ES-I3 (cell line): ENCODE measurements around the gene SORL1.
"Not testable (repeated sequence)": the region's sequence is repeated elsewhere in the genome, so short reads cannot be mapped to it uniquely, and the experiment has no call there.

Experiments used
- H3K36me3 ChIP-seq: 2 replicates; pipeline ENCODE4 v1.6.1; 2013; ENCODE audit warnings: mild to moderate bottlenecking, low read length, control low read depth, moderate library complexity; ENCODE audit not compliant: insufficient read depth
- H3K4me1 ChIP-seq: 2 replicates; pipeline ENCODE4 v1.6.1; 2013; ENCODE audit warnings: mild to moderate bottlenecking, control low read depth, low read length; ENCODE audit not compliant: insufficient read depth
- H3K9ac ChIP-seq: 2 replicates; pipeline ENCODE4 v1.6.1; 2013; ENCODE audit warnings: low read depth, mild to moderate bottlenecking, low read length, moderate library complexity
- H3K9me3 ChIP-seq: 2 replicates; pipeline ENCODE4 v1.6.1; 2013; ENCODE audit warnings: mild to moderate bottlenecking, low read length, moderate library complexity; ENCODE audit not compliant: control insufficient read depth, insufficient read depth

SORL1 gene

DNA sequence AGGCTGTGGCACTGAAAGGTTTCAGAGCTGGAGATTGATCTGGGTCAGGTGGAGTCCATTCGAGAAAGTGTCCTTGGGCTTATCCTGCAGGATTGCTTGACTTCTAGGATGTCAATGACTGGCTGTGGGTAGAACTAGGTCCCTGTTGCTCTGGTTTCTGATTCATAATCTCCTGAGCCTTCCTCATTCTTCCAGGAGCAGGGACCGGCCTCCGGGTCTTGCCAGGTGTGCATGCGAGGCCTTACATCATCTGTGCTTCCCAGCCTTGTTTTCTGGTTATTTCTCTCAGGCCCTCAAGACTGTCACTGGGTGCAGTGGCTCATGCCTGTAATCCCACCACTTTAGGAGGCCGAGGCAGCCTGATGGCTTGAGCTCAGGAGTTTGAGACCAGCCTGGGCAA is 33.9 kb downstream of the SORL1 start:
- no peaks in the 10 kb centered on the region for H3K9me3 ChIP-seq
- peaks cover 16% of the 10 kb centered on the region for H3K4me1 ChIP-seq
- peaks cover 3% of the 10 kb centered on the region; the same call in 1 of the 2 replicates for H3K36me3 ChIP-seq
- H3K9ac ChIP-seq, result no peak overlapping the region

DNA sequence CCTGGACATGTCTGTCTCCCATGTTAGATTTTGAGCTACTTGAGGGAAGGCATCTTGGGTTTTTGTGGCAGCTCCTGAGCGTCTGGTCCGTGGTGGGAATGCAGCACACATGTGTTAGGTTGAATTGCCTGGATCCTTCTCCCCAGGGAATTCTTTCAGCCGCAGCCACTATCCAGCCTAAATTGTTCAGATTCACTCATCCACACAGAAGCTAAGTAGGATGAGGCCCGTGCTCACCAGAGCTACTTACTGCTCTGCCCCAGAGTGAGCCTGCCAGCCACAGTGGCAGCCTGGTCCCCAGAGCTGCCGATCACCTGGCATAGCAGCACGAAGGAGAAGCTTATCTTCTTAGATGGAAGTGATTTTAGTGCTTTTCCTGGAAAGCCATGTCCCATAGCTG is 35.1 kb downstream of the SORL1 start:
- H3K4me1 ChIP-seq, result peaks cover 12% of the 10 kb centered on the region
- peaks cover 3% of the 10 kb centered on the region; the same call in 1 of the 2 replicates for H3K36me3 ChIP-seq
- H3K9ac ChIP-seq, result no peak overlapping the region
- no peaks in the 10 kb centered on the region for H3K9me3 ChIP-seq

DNA sequence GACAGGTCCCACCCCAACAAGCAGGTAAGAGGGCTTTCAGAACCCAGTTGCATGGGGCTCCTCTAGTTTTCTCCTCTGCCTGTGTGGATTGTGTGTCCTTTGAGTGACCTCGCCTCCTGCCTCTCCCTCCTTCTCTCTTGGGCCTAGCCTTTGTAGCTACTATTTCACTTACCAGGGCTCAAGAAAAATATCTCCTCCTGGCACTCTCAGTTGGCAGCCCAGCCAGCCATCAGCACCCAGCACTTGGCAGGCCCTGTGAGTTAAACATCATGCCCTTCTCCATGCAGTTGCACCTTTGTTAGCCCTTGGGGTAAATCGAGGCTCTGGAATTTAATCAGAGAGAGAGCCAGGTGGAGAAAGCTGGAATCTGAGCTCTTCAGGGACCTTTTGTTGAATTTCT is 36.1 kb downstream of the SORL1 start:
- H3K4me1 ChIP-seq, result peaks cover 4% of the 10 kb centered on the region
- H3K36me3 ChIP-seq, result peaks cover 3% of the 10 kb centered on the region; the same call in 1 of the 2 replicates
- no peak overlapping the region for H3K9ac ChIP-seq
- no peaks in the 10 kb centered on the region for H3K9me3 ChIP-seq

DNA sequence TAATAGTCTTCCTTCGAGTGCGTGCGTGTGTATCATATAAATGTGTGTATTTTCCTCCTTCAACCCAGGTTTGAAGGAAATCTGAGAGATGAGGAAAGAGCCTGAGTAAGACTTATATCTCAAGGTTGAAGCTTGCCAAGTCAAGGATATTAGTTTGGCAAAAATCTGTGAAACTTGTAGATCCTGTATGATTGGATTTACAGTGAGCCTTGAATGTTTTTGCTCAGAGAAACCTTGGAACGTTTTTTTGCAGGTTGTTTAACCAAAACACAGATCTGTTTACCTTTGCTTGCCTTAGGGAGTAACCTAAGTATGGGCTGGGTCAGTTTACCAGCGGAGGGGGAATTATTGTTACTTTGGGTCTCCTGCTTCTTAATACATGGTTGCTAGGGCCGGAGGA is 36.5 kb downstream of the SORL1 start:
- Histone ChIP-seq H3K36me3 (peaks cover 3% of the 10 kb centered on the region; the same call in 1 of the 2 replicates), H3K4me1 (no peaks in the 10 kb centered on the region), H3K9me3 (no peaks in the 10 kb centered on the region), H3K9ac (no peak overlapping the region)

DNA sequence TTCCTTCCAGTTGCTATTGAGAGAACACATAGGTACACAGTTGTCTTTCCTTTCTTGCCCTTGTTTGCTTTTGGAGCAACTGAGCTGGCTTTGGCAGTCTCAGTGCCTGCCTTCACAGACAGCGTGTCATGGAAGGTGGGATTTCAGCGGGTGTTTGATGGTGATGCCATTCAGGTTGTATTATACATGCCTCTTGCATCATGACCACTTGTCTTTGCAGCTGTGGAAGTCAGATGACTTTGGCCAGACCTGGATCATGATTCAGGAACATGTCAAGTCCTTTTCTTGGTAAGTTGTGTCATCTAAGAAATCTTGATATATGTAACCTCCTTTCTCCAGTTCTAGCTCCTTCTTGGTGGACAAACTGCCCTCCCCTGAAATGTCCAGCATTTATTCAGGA is 37.7 kb downstream of the SORL1 start:
- Histone ChIP-seq H3K4me1 (no peaks in the 10 kb centered on the region), H3K9ac (no peak overlapping the region), H3K36me3 (peaks cover 3% of the 10 kb centered on the region; the same call in 1 of the 2 replicates), H3K9me3 (no peaks in the 10 kb centered on the region)

DNA sequence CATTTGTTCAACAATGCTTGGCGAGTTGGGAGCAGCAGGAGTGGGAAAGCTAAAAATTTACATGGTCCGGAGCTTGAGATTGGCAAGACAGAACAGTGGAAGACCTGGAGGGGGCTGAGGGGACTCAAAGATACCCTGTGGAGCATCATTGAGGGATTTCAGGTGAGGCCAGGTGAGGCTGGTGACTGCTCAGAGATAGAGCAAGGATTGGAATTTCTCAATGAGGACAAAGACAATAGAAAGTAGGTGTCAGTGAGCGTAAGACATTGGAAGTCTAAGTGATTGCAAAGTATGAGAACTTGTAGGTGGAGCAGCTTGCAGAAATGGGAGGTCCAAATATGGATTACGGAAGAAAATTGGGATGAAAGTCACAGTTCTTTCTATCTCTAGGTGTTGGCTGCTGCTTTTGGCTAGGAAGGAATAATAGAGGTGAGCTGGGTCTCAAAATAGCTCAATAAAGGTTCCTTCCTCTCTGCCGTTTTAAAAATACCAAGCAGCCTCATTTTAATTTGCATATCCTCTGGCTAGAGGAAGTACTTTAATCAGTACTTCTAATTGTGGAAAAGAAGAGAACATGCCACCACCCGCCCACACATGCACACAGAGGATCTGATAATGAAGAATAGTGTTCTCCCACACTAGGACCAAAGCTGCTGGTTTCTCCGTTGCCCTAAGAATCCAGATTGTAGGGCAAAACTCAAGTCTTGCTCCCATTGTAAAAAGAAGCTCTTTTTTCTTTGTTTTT is 42.4 kb downstream of the SORL1 start:
- Histone ChIP-seq H3K4me1 (no peaks in the 10 kb centered on the region), H3K9me3 (no peaks in the 10 kb centered on the region), H3K9ac (no peak overlapping the region), H3K36me3 (no peaks in the 10 kb centered on the region; the same call in none of the 2 replicates)

DNA sequence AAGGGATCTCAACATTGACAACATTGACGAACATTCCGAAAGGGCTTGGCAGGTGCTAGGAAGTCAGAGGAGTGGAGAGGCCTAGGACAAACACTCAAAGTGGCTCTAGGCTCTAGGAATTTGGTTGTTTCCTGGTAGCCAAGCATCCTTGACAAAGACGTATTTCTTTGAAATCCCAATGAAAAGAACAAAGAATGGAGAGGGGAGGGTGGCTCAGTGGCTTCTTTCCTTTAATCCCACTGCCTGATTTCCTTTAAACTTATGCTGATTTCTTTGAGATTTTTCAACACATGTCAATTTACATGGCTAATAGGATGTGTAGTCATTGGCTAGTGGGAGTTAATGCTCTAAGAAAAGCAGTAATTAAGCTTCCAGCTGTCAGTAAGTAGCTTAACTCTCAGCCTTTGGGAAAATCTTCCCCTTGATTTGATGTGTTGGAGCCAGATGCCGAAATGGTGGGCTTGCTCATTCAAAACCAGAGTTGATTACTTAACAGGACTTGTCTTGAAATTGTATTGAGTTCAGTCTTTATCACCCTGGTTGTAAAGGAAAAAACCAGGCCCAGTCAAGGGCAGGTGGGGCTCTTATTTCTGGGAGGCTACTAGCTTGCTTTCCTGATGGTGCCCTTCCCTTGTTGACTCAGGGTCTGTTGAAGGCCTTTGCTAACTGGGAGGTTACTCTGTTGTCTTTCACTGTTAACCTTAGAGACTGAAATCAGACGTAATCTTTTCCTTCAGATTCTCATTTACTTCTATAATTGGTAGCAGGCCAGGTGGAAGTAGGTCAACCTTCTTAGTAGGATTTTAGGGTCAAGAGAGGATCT is 45.3 kb downstream of the SORL1 start:
- Histone ChIP-seq H3K4me1 (no peaks in the 10 kb centered on the region), H3K36me3 (peaks cover 3% of the 10 kb centered on the region; the same call in 1 of the 2 replicates), H3K9me3 (no peaks in the 10 kb centered on the region), H3K9ac (no peak overlapping the region)

DNA sequence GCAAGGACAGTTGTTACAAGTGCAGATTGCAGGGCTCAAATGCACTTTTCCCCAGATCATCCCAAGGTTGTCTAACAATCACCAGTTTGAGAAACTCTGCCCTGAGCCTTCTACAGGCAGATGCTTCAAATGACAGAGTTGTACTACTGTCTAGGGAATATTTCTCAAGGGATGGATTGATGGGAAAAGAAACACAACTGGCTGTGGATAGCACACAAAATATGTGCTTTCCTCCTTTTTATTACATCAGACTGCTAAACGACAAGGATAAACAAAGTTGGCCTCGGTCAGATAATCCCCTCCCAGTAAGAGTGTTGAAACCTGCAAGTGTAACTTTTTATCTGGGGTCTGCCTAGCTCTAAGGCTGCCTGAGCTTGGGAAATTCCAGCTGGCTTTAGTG is 47.3 kb downstream of the SORL1 start:
- no peak overlapping the region for H3K9ac ChIP-seq
- no peaks in the 10 kb centered on the region for H3K9me3 ChIP-seq
- no peaks in the 10 kb centered on the region for H3K4me1 ChIP-seq
- peaks cover 3% of the 10 kb centered on the region; the same call in 1 of the 2 replicates for H3K36me3 ChIP-seq

DNA sequence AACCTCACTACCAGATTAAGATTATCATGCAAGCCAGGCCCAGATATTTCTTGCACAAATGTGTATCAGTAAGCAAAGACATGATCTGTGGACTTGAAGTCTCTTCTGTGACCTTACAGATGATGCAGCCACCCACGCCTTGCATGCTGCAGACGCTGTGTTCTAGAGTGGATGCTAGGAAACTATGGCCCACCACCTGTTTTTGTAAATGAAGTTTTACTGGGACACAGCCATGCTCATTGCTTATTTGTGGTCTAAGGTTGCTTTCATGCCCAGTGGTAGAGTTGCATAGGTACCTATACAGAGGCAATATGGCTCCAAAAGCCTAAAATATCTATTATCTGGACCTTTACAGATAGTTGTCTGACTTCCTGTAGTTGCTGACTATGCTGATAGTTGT is 48.2 kb downstream of the SORL1 start:
- Histone ChIP-seq H3K9me3 (no peaks in the 10 kb centered on the region), H3K9ac (no peak overlapping the region), H3K4me1 (no peaks in the 10 kb centered on the region), H3K36me3 (peaks cover 3% of the 10 kb centered on the region; the same call in 1 of the 2 replicates)

DNA sequence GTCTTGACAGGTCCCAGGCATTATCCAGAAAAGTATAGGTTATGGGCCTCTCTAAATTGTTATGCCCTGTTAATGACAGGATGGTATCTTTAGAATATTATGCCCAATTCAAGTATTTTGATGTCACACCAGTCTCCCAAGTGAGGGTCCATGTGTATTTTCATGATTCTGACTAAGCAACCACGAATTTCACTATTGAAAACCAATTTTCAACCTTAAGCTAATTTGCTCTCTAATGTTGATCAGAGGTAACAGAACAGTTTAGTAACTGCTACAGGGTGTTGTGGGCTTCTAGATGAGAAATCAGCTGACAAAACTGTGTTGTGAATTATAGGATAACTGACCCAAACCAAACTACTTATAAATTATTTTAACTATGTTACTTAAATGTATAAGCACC is 48.6 kb downstream of the SORL1 start:
- H3K36me3 ChIP-seq, result peaks cover 3% of the 10 kb centered on the region; the same call in 1 of the 2 replicates
- H3K4me1 ChIP-seq, result no peaks in the 10 kb centered on the region
- H3K9ac ChIP-seq, result no peak overlapping the region
- H3K9me3 ChIP-seq, result no peaks in the 10 kb centered on the region

DNA sequence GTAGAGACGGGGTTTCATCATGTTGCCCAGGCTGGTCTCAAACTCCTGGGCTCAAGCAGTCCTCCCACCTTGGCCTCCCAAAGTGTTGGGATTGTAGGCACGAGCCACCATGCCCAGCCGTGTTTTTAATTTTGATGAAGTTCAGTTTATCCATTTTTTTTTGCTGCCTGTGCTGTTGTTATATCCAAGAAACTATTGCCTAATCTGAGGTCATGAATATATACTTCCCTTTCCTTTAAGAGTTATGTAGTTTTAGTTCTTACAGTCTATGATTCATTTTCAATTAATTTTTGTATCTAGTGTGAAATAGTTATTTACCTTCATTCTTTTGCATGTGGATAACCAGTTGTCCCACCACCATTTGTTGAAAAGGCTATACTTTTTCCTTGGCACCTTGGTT is 50.9 kb downstream of the SORL1 start:
- H3K36me3 ChIP-seq, result peaks cover 3% of the 10 kb centered on the region; the same call in 1 of the 2 replicates
- H3K9me3 ChIP-seq, result no peaks in the 10 kb centered on the region; the same call in 1 of the 2 replicates

DNA sequence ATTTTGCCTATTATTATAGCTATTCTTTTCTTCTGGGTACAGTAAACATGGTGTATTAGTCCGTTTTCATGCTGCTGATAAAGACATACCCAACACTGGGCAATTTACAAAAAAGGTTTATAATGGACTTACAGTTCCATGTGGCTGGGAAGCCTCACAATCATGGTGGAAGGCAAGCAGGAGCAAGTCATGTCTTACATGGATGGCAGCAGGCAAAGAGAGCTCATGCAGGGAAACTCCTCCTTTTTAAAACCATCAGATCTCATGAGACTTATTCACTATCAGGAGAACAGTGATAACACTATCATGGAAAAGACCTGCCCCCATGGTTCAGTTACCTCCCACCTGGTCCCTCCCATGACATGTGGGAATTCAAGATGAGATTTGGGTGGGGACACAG is 54.1 kb downstream of the SORL1 start:
- not testable (repeated sequence) for H3K9ac ChIP-seq, H3K9me3 ChIP-seq, H3K4me1 ChIP-seq, H3K36me3 ChIP-seq

More for the DNA sequence above, 50.9 kb downstream of the SORL1 start:
- Histone ChIP-seq H3K4me1 (no peaks in the 10 kb centered on the region), H3K9ac (no peak overlapping the region)

DNA sequence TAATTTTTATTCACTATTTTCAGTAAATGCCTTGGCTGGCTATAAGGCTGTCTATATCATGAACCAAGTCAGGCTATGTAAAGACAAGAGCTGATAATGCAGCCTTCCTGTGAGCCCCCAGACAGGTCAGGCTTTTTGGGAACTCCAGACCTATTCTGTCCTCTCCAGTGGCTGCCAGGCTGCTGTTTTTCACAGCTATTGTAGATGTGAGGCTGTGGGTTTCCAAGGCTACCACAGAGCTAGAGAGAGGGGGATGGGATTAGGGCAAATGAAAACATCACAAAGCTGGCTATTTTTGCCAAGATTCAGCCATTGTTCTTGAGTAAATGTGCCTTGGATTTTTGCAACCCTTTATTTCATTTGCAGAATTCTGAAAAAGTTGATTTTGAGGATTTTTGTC is 56.3 kb downstream of the SORL1 start:
- H3K4me1 ChIP-seq, result no peaks in the 10 kb centered on the region
- H3K9ac ChIP-seq, result no peak overlapping the region
- no peaks in the 10 kb centered on the region; the same call in 1 of the 2 replicates for H3K36me3 ChIP-seq
- H3K9me3 ChIP-seq, result no peaks in the 10 kb centered on the region; the same call in 1 of the 2 replicates

DNA sequence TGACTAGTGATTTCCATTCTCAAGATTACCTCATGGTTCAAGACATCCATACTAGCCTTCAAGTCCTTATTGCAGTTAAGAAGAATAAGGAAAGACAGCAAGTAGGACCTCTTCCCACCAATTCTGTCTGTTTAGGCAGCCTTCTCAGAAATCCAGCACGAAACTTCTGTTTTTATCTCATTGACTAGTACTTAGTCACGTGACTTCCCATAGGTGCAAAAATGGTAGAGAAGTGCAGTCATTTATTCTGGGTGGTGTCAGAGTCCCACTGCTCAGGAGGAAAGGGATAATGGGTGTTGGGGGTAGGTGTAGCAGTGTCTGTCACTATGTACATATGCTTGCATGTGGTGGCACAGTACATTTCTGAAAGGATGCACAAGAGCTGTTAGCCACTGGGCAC is 58.3 kb downstream of the SORL1 start:
- no peak overlapping the region for H3K9ac ChIP-seq
- no peaks in the 10 kb centered on the region; the same call in 1 of the 2 replicates for H3K9me3 ChIP-seq
- H3K36me3 ChIP-seq, result peaks cover 3% of the 10 kb centered on the region; the same call in 1 of the 2 replicates
- H3K4me1 ChIP-seq, result no peaks in the 10 kb centered on the region
